Activated CD4-positive, alpha-beta T cell treated with anti-CD3 and anti-CD28 coated beads, Interleukin-2, amount 50 U/mL, for 4 hours (primary cell): Measurements from ENCODE around the gene IFTAP.

Experiments
- DNase-seq, 2 experiments: peaks; one replicate each; pipeline ENCODE4 v3.0.0-alpha.2; 2020

The IFTAP gene

DNA sequence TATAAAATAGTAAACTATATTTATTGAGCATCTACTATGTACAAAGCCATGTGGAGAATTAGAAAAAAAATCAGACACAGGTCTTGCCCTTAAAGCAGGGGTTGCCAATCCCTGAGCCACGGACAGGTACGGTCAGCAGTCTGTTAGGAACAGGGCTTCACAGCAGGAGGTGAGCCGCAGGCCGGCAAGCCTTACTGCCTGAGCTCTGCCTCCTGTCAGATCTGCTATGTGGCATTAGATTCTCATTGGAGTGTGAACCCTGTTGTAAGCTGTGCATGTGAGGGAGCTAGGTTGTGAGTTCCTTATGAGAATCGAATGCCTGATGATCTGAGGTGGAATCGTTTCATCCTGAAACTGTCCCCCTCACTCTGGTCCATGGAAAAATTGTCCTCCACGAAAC is 5.9 kb downstream of the IFTAP start:
- no peak for DNase-seq

DNA sequence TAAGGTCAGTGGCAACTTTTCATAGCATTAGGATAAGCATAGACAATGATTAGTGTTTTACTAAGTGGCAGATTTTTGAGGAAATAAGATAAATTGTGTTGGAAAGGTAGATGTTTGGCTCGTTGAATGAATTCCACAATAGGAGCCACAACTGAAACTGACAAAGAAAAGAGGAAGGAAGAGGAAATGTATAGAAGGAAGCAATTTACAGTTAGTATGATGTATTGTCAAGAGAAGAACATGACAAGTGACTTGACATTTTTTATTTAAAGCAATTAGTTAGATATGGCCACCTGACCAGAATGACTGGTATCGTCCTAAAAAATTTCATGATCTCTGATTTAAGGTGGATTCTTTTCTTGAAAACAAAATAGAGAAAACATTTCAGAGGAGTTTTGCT is 6.9 kb downstream of the IFTAP start:
- no peak for DNase-seq

DNA sequence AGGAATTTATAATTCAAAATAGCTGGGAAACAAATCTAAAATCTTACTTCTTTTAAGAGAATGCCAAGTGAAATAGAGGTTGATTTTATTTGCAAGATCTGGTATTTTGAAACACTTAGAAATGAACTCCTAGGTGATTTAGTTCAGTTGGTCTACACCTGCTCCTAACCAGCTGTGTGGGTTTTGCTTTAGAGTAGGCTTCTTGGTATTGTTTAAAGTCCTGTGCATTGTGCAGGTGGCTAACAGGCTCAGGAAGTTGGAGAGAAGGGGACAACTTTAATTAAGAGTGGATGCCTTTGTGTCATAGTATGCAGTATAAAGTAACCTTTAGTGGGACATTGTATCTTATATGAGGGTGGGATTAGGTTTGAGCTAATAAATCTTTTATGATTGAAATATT is 7.8 kb downstream of the IFTAP start:
- no peak for DNase-seq

DNA sequence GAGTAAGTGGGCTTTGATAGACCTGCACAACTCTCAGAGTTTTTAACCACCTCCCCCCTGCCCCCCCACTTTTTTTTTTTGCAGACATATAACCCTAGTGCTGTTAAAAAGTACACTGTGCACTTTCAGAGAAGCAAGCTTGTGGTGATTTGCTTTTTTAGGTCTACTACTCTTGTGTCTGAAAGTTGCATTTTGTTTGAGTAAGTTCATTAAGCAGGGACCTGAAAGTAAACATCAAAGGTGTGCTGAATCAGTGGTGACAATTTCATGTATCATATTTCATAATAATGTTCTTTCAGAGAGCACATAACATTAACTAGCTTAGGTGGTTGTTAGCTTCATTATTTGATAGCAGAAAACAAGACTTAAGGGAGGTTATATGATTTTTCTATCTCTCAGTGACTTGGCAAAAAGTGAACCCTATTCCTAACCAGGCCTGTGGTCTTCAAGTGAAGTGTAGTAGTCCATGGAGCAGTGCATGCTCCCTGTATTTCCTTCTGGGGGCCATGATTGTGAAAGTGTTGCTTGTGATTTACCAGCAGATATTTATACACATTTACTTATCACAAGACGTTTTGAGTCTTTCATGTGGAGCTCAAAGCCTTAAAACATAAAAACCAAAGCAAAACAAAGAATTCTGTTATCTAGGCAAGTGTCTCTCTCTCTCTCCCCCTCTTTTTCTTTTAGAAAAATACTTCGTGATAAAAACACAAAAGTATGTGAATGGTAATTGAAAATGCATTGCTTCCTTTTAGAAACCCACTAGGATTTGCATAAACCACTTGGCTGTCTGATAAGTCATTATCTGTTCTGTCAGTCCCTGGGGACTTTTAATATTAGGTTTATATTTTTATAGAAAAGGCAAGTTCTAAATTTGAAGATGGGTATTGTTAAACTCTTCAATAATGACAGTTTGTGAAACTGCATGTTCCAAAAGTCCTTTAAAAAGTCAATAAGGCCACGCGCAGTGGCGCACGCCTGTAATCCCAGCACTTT is 11.2 kb downstream of the IFTAP start:
- no peak for DNase-seq

DNA sequence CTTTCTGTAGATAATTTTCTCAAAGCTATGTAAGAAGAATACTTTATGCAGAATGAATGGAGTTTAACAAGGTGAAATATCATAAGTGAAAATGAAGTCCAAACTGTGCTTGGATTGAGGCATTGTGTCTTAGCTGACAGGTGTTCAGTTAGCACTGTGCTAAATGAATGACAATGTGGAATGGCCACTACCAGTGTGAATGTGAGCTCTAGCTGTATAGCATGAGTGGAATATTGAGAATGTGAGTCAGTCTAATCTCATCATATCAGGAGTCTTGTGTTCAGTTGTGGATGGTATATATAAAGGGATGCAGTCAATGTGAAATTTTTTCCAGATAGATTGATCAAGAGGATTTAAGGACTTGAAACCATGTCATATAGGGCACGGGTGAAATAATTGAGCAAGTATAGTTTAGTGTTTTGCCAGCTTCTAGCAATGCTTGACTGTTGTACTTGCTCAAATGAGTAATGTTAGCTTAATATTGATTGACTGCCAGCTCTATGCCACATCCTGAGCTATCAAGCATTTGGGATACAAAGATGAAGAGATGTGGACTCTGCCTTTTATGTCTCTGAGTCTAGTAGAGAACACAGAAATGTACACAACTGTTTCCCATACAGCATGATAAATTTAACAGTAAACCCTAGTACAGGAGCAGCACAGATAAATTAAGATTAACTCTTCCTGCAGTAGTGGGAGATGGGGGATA is 14.3 kb downstream of the IFTAP start:
- no peak for DNase-seq

DNA sequence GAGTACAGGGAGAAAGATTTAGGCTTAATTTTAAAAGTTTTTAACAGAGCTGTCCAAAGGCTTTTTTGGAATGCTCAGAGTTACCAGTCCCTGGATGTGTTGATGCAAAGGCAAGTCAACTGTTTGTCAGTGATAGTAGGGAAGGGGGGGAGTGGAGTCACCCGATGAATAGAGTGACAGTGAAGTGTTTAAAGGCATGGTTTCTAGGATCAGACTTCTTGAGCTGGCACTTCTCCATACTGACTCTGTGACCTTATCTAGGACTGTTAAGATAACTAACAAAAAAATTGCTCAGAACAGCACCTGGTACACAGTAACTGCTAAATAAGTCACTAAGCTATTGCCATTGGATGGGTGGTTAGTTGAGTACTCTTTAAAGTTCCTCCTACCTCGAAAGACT is 15.1 kb downstream of the IFTAP start:
- no peak for DNase-seq

DNA sequence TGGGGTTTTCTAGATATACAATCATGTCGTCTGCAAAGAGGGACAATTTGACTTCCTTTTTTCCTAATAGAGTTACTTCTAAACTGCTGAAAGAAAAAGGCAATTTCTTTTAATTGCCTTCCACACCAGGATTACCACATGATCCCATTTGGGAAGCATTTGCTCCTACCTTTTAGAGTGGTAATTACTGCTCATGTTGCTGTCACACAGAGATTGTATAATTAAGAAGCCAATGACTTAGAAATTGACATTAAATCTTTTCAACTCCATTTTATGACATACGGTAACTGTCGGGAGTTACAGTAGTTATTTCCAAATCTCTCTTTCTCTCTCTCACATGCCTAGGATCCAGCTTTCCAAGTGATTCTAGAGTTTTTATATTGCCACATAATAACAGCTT is 21.5 kb downstream of the IFTAP start:
- DNase-seq = no peak

DNA sequence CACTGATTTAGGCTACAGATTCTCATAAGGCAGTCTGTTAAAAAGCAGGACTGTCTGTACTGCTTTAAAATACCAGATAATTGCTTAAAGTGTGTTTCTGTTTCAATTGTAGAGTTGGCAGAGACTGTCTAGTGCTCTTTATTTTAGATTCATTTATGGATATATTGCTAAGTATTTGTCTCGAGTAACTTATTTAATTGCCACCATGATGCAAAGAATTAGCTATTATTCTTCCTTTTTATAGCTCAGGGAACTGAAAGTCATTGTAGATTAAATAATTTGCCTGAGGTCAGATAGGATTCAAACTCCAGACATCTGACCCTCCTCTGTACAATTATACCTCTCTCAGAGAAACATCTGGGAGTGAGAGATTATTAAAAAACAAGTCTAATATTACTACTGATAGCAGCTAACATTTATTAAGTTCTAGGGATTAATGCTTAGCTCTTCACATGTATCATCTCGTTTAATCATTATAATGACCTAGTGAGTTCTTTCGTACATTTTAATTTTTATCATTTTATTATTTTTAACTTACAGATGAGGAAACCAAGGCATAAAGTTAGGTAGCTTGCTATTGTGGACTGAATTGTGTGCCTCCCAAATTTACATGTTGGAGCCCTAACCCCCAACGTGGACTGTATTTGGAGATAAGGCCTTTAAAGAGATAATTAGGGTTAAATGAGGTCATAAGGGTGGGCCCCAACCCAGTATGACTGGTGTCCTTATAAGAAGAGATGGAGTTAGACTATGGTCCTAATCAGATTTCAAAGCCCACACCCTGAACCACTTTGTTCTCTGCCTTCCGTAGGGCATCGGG is 23.5 kb downstream of the IFTAP start:
- DNase-seq = no peak

DNA sequence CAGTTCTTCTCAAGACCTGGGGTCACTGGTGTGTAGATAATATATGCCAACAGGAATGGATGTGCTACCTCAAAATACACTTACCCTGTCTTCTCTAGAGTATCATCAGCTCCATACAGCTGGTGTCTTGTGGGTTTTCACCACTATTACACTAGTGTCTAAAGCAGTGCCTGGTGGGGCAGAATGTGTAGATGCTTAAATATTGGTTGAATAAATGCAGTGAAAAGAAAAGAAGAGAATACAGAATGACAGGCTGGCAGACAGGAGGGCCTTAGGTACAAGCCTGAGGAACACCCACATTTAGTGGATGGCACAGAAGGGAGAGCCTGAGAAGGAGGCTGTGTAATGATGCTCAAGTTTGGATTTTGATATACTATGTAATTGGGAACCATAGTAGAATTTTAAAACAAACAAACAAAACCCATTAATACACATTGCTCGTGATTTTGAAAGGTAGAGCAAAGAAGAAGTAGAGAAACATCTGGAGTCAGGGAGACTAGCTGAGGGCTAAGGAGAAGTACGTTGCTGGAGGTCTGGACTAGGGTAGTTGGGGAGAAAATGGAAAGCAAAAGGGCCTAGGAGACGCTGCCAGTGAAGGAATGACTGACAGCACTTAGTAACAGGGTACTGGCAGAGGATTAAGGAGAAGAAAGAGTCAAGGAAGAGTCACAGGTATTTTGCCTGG is 24.2 kb downstream of the IFTAP start:
- no peak for DNase-seq

DNA sequence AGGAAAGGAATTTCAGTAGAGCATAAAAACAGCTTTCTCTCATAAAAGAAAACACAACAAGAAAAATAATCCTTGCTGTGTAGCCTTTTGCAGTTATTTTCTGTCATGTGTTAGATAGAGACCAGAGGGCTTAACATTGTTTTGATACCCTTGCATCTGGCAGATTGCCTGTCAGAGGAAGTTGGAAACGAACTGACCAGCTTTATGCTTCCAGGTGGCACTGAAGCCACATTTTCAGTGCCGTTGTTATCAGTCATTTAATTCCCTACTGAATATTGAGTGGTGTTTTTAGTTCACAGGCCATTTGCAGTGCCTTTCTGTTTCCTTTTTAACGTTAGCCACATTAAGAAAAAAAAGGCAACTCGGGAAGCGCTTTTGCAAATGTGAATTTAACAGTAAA is 25.2 kb downstream of the IFTAP start:
- DNase-seq = no peak

DNA sequence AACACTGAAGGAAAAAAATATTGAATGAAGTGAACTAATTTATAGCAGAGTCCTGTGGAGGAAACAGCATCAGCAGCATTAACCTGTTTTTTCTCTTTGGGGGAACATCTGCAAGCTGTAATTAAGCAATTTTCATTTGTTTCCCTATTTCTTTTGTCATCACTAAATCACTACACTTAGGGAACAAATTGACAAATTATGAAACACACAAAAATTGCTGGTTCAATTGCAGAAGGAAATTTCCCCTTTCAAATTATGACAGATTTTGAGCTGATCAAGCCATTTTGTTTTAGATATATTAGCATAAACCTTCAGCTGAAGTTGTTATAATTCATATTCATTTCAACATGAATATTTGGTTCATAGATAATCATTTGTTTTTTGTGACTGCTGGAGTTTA is 25.9 kb downstream of the IFTAP start:
- no peak for DNase-seq

DNA sequence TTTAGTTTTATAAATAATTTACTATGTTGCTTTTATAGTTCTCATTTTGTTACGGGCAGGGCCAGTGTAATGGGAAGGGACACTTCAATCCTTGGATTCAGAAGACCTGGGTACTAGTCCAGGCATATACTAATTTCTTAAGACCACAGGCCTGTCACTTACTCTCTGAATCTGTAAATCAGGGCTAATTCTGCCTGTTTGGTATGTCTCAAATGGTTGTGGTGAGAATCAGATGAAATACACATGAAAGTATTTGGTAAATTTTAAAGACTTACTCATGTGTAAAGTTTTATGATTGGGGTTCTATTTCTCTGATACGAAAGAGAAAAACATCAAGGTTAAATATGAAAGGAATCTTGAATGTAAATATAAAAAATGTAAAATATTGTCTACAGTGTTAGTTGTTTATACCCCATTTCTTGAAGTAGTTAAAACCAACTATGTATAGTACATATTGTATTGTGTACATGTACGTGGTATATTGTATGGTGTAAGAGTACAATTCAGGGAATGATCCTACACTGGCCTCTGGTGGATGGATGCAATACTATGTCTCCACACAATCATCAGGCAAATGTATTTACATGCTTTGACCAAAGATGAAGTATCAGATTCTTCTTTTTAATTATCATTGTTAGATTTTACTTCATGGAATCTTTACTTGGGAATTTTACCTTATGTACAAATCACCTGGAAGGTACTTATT is 28.3 kb downstream of the IFTAP start:
- no peak for DNase-seq

DNA sequence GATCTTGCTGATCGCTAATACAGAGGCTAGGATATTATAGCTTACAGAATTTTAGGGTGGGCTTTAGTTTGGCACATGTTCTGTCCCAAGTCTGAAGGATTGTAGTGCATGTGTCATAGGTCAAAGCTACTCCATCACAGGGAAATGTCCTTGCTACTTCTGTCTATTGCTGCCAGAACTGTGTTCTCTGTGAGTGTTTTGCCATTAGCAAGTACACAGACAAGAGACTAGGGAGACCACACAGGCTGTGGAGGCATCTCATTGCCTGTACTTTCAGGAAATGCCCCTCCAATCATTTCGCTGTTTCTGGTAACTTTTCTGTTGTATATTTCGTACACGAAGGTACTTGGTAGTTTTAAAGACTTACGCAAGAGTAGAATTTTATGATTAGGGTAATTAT is 29.2 kb downstream of the IFTAP start:
- DNase-seq = no peak

DNA sequence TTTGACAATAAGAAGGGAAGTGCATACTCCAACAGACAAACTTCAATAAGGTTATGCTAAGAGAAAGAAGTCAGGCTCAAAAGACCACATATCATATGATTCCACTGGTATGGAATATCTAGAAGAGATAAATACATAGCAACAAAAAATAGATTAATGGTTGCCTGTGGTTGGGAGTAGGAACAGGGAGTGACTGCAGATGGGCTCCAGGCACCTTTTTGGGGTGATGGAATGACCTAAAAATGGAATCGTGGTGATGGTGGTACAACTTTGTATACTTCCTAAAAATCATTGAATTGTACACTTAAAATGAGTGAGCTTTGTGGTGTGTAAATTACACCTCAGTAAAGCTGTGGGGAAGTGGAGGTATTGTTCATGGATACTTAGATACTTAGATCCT is 32.7 kb downstream of the IFTAP start:
- DNase-seq = no peak

DNA sequence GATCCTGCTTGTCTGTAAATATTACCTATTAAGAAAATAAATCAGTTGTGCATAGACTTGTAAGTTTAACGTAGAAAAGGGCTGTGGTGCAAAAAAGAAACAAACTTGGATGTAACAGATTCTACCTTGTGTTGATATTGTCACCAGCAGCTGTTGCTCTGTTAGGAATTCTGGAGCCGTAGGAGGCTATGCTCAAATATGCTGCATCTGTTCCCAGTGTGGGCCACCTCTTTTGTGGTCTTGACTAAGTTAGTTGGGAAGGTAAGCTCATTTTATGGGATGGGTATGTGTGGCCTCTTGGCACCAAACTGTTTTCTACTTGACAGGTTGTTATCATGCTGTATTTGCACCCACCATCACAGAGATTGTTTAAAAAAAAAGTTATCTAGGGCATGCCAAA is 33.2 kb downstream of the IFTAP start:
- DNase-seq = no peak

DNA sequence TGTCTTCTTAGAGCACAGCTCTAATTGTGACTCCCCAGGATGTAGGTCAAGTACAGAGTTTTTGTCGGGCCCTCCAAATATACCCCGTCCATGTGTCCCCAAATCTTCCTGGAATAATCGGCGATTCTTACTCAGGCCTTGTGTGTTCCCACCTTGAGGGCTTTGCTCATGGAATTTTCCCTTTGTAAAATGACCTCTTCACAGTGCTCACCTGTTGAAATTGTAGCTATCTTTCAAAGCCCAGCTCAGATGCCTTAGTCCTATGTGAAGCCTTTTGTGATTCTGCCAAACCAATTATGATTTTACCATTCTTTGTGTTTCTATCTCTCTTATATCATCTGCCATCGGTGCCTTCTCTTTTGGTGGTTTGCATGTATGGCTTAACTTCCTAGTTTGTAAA is 33.8 kb downstream of the IFTAP start:
- DNase-seq = no peak

DNA sequence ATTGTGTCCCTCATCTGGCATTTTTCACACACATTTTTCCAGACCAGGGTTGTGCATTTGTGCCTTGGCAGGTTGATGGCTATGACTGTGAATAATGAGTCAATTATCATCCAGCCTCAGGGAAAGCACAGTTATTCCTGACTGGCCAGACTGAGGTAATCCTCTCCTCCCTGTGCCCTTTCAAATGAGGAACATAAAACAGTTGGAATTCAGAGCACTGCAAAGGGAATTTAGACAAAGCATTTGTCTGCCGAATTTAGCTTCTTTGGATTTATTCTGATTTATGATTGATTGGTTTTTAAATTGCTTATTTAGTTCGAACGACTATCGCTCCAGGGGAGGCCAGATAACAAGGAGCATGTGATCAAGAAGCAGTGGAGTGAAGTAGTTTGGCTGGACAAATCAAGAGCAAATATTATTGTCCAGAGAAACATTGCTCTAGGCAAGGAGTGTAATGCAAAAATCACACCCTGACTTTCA is 34.5 kb downstream of the IFTAP start:
- no peak for DNase-seq

DNA sequence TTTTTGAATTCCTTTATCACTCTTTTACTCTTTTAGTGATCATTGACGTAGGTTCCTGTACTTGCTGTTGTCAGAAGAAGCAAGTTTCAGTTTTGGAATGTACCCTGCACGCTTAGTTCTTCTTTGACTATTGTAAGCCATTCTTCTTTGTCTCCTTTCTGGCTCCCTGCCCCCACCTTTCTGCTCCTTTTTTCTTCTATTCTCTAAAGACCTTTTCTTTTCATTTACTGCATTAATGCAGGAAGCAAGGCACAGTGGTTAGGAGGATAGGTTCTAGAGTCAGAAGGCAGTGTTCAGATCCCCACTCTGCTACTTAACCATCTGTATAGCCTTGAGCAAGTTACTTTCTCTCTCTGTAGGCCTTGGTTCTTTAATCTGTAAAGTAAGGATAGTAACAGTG is 37.5 kb downstream of the IFTAP start:
- DNase-seq = no peak

DNA sequence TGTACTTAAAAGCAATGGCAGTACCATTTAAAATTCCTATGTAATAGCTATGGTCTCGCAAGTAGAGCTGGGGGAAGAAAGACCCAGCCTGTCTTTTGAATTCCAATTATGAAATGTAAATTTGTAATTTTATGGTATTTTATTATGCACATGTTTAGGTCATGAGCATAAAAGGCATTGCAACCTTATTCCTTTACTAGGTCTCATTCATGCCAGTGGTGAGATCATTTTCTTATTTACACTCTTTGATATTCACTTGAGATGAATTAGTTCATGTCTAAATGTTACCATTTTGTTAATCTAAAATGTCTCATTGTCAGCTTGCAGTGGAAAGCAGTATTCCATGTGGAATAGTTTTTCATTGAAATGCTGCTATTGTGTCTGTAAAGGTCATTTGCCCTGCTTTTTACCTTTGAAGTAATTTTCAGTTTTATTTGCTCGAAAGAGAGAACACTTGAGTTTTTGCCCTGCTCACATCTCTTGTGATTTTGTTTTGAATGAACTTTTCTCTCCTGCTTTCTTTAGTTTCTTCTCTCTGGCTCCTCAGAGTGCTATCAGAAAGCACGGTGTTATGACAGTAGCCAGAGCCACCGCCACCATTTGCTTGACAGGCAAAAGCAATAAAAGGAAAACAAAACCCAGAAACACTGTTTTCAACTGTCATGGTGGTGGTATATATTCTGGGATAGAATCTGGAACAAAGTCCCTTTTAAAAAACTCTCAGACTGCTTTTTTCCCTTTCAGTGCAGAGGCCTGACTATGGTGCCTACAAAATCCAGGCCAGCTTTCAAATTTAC is 41.0 kb downstream of the IFTAP start:
- no peak for DNase-seq

DNA sequence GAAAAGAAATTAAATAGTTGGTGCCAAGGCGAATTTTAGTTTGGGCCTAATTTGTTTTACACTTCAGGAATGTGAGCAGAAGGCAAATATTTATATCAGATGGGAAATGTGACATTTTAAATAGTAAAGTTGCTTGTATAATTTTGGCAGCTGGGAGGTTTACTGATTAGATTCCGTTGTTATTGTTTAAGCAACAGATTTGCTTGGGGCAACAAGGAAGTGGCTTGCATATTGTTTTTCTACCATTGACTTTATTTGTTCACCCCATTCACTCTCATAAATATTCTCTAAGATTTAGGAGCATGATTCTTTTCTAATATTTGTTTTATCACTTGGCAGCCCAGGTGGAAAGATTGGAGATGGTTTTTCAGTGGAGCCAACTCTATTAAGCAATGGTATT is 44.3 kb downstream of the IFTAP start:
- DNase-seq = no peak

DNA sequence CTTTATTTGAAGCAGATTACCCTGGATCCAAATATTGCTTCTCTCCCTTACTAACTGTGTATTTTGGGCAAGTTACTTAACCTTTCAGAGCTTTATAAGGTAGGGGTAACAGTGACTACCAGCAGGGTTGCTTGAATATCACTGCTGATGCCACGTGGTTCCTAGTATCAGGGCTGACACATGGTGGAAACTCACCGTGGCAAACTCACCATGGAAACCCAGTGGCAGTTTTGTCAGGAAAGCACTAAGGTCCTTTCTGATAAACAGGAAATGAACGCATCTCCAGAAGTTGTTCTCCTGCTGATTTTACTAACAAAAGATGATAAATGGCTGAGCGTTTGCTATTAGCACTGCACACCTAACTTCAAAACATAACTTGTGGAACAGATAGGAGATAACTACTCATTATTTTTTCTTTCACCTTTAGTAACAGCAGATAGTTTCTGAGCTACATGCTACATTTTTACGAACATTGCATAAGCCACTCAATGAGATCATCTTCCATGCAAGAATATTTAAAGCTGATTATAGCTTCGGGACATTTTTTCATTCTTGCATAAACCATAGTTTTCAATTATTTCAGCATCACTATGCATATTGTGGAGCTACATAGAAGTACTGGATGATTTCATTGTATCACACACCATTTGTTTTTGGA is 63.4 kb downstream of the IFTAP start:
- no peak for DNase-seq
